Measurements from ENCODE around the gene FUT8.

DNA sequence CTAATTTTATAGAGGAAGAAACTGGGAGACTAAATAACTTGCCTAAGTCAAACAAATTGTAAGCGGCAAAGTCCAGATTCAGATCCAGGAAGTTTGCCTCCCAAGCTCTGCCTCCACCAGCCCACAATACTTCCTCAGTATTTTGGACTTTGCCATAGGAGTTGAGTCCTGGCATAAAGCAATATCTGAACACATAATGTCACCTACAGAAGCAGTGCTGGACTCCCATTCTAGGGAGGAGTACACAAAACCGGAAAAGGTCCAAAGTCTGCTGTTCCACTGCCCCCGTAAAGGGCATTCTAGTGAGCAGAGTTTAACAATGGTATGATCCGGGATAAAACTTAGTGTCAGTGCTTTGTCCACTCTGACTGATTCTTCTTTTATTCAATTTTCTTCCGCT is 340.5 kb downstream of the FUT8 start:
- TF ChIP-seq, protein P1, sequence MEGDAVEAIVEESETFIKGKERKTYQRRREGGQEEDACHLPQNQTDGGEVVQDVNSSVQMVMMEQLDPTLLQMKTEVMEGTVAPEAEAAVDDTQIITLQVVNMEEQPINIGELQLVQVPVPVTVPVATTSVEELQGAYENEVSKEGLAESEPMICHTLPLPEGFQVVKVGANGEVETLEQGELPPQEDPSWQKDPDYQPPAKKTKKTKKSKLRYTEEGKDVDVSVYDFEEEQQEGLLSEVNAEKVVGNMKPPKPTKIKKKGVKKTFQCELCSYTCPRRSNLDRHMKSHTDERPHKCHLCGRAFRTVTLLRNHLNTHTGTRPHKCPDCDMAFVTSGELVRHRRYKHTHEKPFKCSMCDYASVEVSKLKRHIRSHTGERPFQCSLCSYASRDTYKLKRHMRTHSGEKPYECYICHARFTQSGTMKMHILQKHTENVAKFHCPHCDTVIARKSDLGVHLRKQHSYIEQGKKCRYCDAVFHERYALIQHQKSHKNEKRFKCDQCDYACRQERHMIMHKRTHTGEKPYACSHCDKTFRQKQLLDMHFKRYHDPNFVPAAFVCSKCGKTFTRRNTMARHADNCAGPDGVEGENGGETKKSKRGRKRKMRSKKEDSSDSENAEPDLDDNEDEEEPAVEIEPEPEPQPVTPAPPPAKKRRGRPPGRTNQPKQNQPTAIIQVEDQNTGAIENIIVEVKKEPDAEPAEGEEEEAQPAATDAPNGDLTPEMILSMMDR (IDR thresholded peaks at IDR 0.05), result no peak
- TF ChIP-seq EZH2 (IDR thresholded peaks at IDR 0.05; ENCODE audit: borderline replicate concordance, insufficient read depth, low read depth, low read length, poor library complexity, severe bottlenecking), result no peak
